Measurements from ENCODE around the gene MAGEB18. TPM values are rescaled to one million over a fixed set of nuclear protein-coding genes. Genes with fewer than 3 reads are reported as not detected.

MAGEB18 gene
- not detected for total RNA-seq

DNA sequence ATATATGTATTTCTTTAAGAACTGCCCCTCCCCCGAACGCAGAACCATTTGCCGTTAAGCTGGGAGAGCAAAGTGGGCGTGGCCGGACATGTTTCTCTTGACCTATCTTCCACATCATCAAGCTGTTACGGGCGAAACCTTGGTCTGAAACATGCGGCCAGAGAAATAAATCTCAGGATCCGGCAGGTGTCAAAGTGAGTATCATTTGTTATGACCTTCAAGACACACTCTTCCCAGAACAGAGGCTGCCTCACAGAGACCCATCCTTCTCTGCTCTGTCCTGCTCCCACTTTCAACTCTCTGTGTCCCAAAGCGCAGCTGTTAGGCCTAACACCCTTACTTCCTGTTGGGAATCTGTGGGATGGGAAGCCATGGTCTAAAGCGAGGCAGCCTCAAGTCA is at the start of gene MAGEB18:
Gene MAGEB18, plus strand, starts transcription at position 70 of the 400 bp plus-strand sequence. CDS start 643 bp downstream, outside the sequence.
- H3K9me3 Mint-ChIP-seq: no peaks in the 10 kb centered on the region
- no peaks in the 10 kb centered on the region for H3K36me3 Mint-ChIP-seq
- no peak for DNase-seq
- no peak within 1 kb of the TSS for H3K27ac Mint-ChIP-seq
- no peaks in the 10 kb centered on the region for H3K4me1 Mint-ChIP-seq
- H3K4me3 Mint-ChIP-seq: no peak within 1 kb of the TSS
- no peaks in the 10 kb centered on the region for H3K27me3 Mint-ChIP-seq

DNA sequence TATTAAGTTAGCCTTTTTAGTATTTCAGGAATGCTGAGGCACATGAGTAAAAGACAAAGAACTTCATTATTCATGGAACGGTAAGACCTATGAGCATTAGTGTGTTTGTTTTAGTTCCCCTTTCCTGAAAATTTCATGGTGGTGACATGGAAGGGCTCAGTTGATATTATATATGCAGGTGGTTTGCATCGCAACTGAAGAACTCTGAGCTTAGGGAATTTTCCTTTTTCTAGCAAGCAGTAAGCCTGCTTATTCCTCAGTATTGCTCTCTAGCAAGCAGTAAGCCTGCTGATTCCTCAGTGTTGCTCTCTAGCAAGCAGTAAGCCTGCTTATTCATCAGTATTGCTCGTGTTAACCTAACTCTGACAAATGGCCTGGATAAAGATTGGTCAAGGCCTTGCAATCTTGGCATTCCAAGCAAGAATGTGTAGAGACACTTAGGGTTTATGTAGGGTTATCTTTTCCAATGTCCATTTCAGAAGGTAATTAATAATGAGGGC is 37.7 kb upstream of the MAGEB18 start:
- no peak overlapping the region for H3K4me3 Mint-ChIP-seq

DNA sequence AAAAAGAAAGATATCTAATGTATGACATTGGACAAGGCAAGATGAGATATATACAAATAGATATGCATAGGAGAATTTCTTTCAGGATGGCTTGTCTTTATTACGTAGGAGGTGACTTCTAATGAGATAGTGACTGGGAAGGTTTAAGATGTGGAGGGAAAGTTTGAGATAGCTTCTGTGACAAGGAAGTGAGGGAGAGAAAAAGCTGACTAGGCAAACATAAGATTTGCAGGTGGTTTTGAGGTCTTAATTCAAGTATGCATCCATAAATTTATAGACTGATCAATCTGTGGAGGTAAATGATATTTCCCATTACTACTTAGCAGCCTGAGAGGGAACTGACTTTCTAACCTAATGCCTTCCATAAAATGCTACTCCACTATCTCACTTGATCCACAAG is 29.0 kb upstream of the MAGEB18 start:
- H3K9me3 Mint-ChIP-seq: no peaks in the 10 kb centered on the region

More for the DNA sequence above, 37.7 kb upstream of the MAGEB18 start:
- H3K27me3 Mint-ChIP-seq: no peaks in the 10 kb centered on the region
- no peaks in the 10 kb centered on the region for H3K36me3 Mint-ChIP-seq
- H3K27ac Mint-ChIP-seq: no peak overlapping the region
- H3K4me1 Mint-ChIP-seq: no peaks in the 10 kb centered on the region
- no peak for DNase-seq
- no peaks in the 10 kb centered on the region for H3K9me3 Mint-ChIP-seq

DNA sequence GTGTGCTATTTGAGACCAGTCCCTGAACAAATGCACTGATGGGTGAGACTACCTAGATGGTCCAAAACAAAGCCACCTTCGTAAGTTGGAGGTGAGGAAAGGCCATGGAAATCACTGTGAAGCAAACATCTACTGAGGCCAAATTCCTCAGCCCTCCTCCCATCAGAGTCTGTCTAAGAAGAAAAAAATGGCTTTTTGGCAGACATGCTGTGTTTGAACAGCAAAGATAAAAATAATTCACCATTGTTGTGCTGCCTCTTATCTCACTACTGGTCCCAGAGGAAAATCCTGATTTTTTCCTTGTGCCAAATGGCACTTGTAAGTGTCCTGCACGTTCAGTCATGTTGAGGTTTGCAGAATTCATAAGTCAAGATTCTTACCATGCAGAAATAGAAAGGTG is 7.9 kb downstream of the MAGEB18 start:
- Mint-ChIP-seq H3K4me3 (no peak overlapping the region), H3K27ac (no peak overlapping the region), H3K36me3 (no peaks in the 10 kb centered on the region), H3K4me1 (no peaks in the 10 kb centered on the region), H3K27me3 (no peaks in the 10 kb centered on the region), H3K9me3 (no peaks in the 10 kb centered on the region)
- DNase-seq: no peak

More for the DNA sequence above, 29.0 kb upstream of the MAGEB18 start:
- Mint-ChIP-seq H3K27me3 (no peaks in the 10 kb centered on the region), H3K4me1 (no peaks in the 10 kb centered on the region), H3K4me3 (no peak overlapping the region), H3K36me3 (no peaks in the 10 kb centered on the region), H3K27ac (no peak overlapping the region)
- DNase-seq: no peak

DNA sequence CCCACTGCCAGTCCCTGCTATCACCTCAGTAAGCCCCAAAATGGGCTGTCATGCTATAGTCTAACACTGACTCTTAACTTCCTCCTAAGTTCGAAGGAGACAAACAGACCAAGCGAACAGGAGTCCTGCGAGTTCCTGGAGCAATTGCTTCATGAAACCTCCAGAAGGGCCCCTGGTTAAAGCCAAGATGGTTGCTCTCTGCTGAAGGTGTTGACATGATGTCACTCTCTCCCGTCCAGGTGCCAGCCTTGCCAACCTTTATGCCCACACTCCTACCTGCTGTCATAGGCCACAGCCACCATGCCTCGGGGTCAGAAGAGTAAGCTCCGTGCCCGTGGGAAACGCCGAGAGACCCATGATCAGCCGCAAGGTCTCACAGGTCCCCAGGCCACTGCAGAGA is 22.2 kb downstream of the MAGEB18 start, which contains the start of gene MAGEB6B:
Gene MAGEB6B, plus strand, starts transcription at position 301 of the 400 bp plus-strand sequence. Its CDS starts 0 bp downstream, at position 301.
- Mint-ChIP-seq H3K27me3 (no peaks in the 10 kb centered on the region), H3K4me1 (no peaks in the 10 kb centered on the region), H3K27ac (no peak within 1 kb of the TSS), H3K9me3 (no peaks in the 10 kb centered on the region), H3K4me3 (no peak within 1 kb of the TSS), H3K36me3 (no peaks in the 10 kb centered on the region)
- DNase-seq: no peak

Other genes with a start within 250 kb of the MAGEB18 start
- gene MAGEB6B, start 22.3 kb downstream of the MAGEB18 start, total RNA-seq: not detected
- not detected for gene MAGEB6, start 54.1 kb downstream of the MAGEB18 start, total RNA-seq
- not detected for gene MAGEB5, start 77.8 kb downstream of the MAGEB18 start, total RNA-seq

All from activated naive CD8-positive, alpha-beta T cell treated with anti-CD3 and anti-CD28 coated beads for 36 hours (primary cell).